Lung (tissue), 12 donors: Measurements from ENCODE around the gene ADAMTSL2. TPM values are rescaled to one million over a fixed set of nuclear protein-coding genes. Genes with fewer than 3 reads are reported as not detected.

ENCODE experiments used
- ATAC-seq: fragments of 200-7000 bp; cut with Tn5 transposase; one replicate; pipeline ENCODE4 v1.9.1; 2020; ENCODE audit warnings: moderate number of reproducible peaks; ENCODE audit not compliant: insufficient read depth, low FRiP score
- DNase-seq, 3 donors: peaks; one replicate each; pipeline ENCODE4 v3.0.0-alpha.2; 2013 to 2017
- H3K27ac ChIP-seq, 2 donors: one replicate each; pipeline ENCODE4 v1.5.1; 2013; ENCODE audit warnings: mild to moderate bottlenecking in 2 of 2, moderate library complexity in 2 of 2, control low read depth in 1 of 2, inconsistent platforms in 1 of 2, low read depth in 1 of 2, low read length in 1 of 2
- H3K27me3 ChIP-seq, 3 donors: one replicate each; pipeline ENCODE4 v1.5.1; 2013; ENCODE audit warnings: low read length in 2 of 3; ENCODE audit not compliant: control insufficient read depth in 3 of 3, insufficient read depth in 3 of 3
- H3K36me3 ChIP-seq, 4 donors: one replicate each; pipeline ENCODE4 v1.5.1; 2013; ENCODE audit warnings: low read length in 4 of 4, mild to moderate bottlenecking in 1 of 4, moderate library complexity in 1 of 4; ENCODE audit not compliant: control insufficient read depth in 4 of 4, insufficient read depth in 4 of 4
- H3K4me1 ChIP-seq, 5 donors: one replicate each; pipeline ENCODE4 v1.5.1; 2013; ENCODE audit warnings: low read length in 5 of 5, mild to moderate bottlenecking in 2 of 5, moderate library complexity in 1 of 5; ENCODE audit not compliant: control insufficient read depth in 5 of 5, insufficient read depth in 5 of 5
- H3K4me3 ChIP-seq: one replicate; pipeline ENCODE4 v1.5.1; 2013; ENCODE audit warnings: mild to moderate bottlenecking, control low read depth, moderate library complexity
- H3K9ac ChIP-seq, 2 donors: one replicate each; pipeline ENCODE4 v1.5.1; 2013; ENCODE audit warnings: low read length in 2 of 2, control low read depth in 1 of 2; ENCODE audit not compliant: insufficient read depth in 1 of 2
- H3K9me3 ChIP-seq, 4 donors: one replicate each; pipeline ENCODE4 v1.5.1; 2013; ENCODE audit warnings: low read length in 3 of 4, mild to moderate bottlenecking in 1 of 4, moderate library complexity in 1 of 4; ENCODE audit not compliant: control insufficient read depth in 4 of 4, insufficient read depth in 3 of 4
- CTCF ChIP-seq: IDR thresholded peaks from 2 replicates; pipeline ENCODE4 v1.5.1; 2012; ENCODE audit warnings: mild to moderate bottlenecking; ENCODE audit errors: control extremely low read depth, extremely low read depth
- WGBS, 2 donors: extraction: QIAGEN DNeasy Blood & Tissue Kit; methylation state at CpG; one replicate each; pipeline ENCODE4 v1.1.7; 2013; 5-methylcytosine and 5-hydroxymethylcytosine counted together
- polyA plus RNA-seq, 2 donors: library from polyadenylated mRNA; stranded (reverse); fragments of 200-250 nt; gene quantifications; one replicate each; pipeline ENCODE4 v1.2.1, GENCODE V29; 2013
- total RNA-seq, 2 donors: library from RNA; depleted of rRNA in 1 of 2; stranded (reverse); fragments of >200 nt in 1 of 2; gene quantifications; one replicate each; pipeline ENCODE4 v1.2.1, GENCODE V29; 2014 to 2021
- donor health status: control.
- donor health status: control.
- donor health status: Bipolar disorder and iron deficiency.
- donor health status: healthy.
- donor health status: DM: yes; HTN: yes; CAD: no.

Gene ADAMTSL2
- total and polyA plus RNA-seq, 4 donors = 6.4 to 20.6 (median 10.1) TPM

DNA sequence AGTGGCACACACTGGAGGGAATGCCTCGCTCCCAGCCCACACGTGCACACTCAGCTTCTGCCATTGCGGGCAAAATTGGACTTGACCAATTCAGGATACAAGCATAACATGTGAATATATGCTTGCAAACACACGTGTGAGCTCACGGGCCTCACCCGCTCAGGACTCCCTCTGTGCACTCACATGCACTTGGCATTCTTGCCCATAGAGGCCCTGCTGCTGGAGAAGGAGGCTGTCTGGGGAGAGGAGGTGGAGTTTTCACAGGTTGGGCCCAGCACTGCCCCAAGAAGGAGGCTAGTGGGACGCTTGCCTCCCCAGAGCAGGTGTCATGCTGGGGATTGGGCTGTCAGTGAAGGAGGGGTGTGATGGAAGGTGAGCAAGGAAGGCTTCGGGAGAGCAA, 11.4 kb upstream of the ADAMTSL2 start:
- ATAC-seq = no peak
- Histone ChIP-seq H3K4me3 (no peak overlapping the region), H3K9ac (no peak overlapping the region), H3K9me3 (no peaks in the 10 kb centered on the region), H3K36me3 (no peaks in the 10 kb centered on the region), H3K4me1 (peaks cover 2 to 57% (median 25%) of the 10 kb centered on the region in 5 donors), H3K27me3 (no peaks in the 10 kb centered on the region), H3K27ac (no peak overlapping the region)
- WGBS, 2 donors = 82 to 84% methylated on average over 8 of the region's 8 CpGs
- TF ChIP-seq CTCF = no peak
- DNase-seq = no peak

DNA sequence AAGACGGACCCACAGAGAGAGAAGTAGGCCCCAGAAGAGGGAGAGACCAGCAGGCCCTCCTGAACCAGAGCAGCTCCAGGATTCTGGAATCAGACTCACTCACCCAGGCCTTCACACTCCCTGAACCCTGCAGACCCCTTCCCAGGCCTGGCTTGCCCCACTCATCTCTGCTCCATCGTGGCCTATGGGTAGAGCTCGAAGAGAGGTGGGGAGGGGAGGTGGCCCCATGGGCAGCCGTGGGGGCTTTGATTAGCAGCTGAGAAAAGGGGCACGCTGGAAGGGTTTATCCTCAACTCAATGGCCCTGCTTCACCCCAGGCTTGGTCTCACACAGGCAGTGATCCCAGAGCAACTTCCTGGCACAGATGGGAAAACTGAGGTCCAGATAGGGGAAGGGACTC, 10.4 kb upstream of the ADAMTSL2 start:
- no peak for TF ChIP-seq CTCF
- Histone ChIP-seq H3K4me3 (no peak overlapping the region), H3K9ac (no peak overlapping the region), H3K27me3 (no peaks in the 10 kb centered on the region), H3K4me1 (peaks cover 2 to 57% (median 31%) of the 10 kb centered on the region in 5 donors), H3K36me3 (no peaks in the 10 kb centered on the region), H3K9me3 (no peaks in the 10 kb centered on the region), H3K27ac (no peak overlapping the region)
- WGBS, 2 donors = 89% methylated on average over 5 of the region's 5 CpGs
- DNase-seq (no peak), ATAC-seq (no peak)

DNA sequence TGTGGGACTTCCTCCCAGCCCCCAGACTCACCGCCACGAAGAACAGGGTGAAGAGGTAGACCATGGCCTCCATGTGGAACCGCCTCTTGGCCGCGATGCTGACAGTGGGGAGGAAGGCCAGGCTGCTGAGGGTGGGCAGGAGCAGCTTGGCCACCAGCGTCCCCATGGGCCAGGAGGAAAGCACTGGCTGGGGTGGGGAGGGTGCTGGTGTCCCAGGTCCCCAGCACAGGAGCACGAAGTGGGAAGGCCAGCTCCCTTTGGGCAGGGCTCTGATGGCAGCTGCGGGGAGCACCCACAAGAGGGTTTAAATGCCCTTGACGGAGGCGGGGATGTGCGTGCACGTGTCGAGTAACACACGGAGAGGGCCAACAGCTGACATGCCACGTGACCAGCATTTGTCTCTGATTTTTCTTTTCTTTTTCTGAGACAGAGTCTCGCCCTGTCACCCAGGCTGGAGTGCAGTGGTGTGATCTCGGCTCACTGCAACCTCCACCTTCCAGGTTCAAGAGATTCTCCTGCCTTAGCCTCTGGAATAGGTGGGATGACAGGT, 9.8 kb upstream of the ADAMTSL2 start, which contains the start of gene MYMK:
MYMK (minus strand) TSS at position 281 of the 550 bp plus-strand sequence; CDS start at position 166, 115 bp downstream.
- H3K4me1 ChIP-seq = peaks cover 2 to 58% (median 26%) of the 10 kb centered on the region in 5 donors
- H3K9me3 ChIP-seq = no peaks in the 10 kb centered on the region
- WGBS, 2 donors = 95 to 97% methylated on average over 17 of the region's 17 CpGs
- no peak within 1 kb of the TSS for H3K4me3 ChIP-seq
- no peaks in the 10 kb centered on the region for H3K36me3 ChIP-seq
- H3K27me3 ChIP-seq = no peaks in the 10 kb centered on the region
- no peak for DNase-seq
- no peak for TF ChIP-seq CTCF
- no peak for ATAC-seq
- H3K27ac ChIP-seq = no peak within 1 kb of the TSS
- H3K9ac ChIP-seq = no peak within 1 kb of the TSS

- Histone ChIP-seq H3K27ac (no peak overlapping the region), H3K4me3 (no peak overlapping the region), H3K36me3 (no peaks in the 10 kb centered on the region), H3K4me1 (peaks cover 2 to 61% (median 26%) of the 10 kb centered on the region in 5 donors), H3K27me3 (no peaks in the 10 kb centered on the region), H3K9me3 (no peaks in the 10 kb centered on the region), H3K9ac (no peak overlapping the region)
- 57 to 83% methylated on average over 8 of the region's 8 CpGs for WGBS, 2 donors
- DNase-seq (no peak), ATAC-seq (no peak)
- no peak for TF ChIP-seq CTCF
Measured at GRCh38 chr9:133525677-133526076, 8.8 kb upstream of the ADAMTSL2 start.
